GM12878 (cell line): ENCODE data around the gene THSD4.

Experiments used
- RELA ChIP-seq: fragments of 450-650 bp; IDR thresholded peaks from 2 replicates; pipeline ENCODE4 v1.8.0; 2014; ENCODE audit warnings: borderline replicate concordance; ENCODE audit not compliant: partially characterized antibody
- RFX5 ChIP-seq: IDR thresholded peaks from 2 replicates; pipeline ENCODE4 v1.6.1; 2011; ENCODE audit warnings: low read depth, low read length, improper control_type of control experiment
- SUPT20H ChIP-seq: IDR thresholded peaks from 2 replicates; pipeline ENCODE4 v1.6.1; 2011; ENCODE audit warnings: low read depth, mild to moderate bottlenecking, low read length, moderate library complexity, borderline replicate concordance; ENCODE audit not compliant: control insufficient read depth
- TF ChIP-seq, protein P1 (sequence below): IDR thresholded peaks from 2 replicates; pipeline ENCODE4 v1.6.1; 2012; ENCODE audit warnings: low read depth, low read length, improper control_type of control experiment
- TF ChIP-seq, protein P2 (sequence below), 3 experiments: IDR thresholded peaks in 2 of 3; conservative IDR thresholded peaks in 1 of 3; 2 replicates each; pipeline ENCODE4 v1.5.1; 2011; ENCODE audit warnings: low read depth in 3 of 3, low read length in 3 of 3, mild to moderate bottlenecking in 3 of 3, control low read depth in 2 of 3, moderate library complexity in 2 of 3, inconsistent platforms in 1 of 3, mixed read lengths in 1 of 3; ENCODE audit not compliant: control insufficient read depth in 2 of 3, insufficient read depth in 1 of 3; ENCODE audit errors: extremely low read depth in 1 of 3

DNA sequence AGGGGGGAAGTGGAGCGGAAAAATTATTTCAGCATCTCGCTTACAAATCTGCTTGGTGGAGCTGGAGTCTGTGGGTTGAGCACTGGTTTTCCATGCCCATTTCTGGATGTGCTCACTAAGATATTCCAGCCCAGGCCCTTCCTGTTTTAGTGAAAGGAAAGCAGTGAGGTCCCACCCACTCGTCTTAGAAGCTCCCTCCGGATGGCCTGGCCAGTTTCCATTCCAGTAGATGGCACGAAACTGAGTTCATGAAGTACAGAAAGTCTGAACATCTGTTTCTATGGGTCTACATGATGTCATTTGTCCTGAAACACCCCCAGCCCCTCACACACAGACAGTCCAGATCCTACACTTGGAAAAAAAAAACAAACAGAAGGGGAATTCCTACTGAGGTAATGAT, 31.9 kb upstream of the THSD4 start:
- no peak for TF ChIP-seq RELA
- TF ChIP-seq, protein P1, sequence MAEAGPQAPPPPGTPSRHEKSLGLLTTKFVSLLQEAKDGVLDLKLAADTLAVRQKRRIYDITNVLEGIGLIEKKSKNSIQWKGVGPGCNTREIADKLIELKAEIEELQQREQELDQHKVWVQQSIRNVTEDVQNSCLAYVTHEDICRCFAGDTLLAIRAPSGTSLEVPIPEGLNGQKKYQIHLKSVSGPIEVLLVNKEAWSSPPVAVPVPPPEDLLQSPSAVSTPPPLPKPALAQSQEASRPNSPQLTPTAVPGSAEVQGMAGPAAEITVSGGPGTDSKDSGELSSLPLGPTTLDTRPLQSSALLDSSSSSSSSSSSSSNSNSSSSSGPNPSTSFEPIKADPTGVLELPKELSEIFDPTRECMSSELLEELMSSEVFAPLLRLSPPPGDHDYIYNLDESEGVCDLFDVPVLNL = no peak
- TF ChIP-seq, protein P2, sequence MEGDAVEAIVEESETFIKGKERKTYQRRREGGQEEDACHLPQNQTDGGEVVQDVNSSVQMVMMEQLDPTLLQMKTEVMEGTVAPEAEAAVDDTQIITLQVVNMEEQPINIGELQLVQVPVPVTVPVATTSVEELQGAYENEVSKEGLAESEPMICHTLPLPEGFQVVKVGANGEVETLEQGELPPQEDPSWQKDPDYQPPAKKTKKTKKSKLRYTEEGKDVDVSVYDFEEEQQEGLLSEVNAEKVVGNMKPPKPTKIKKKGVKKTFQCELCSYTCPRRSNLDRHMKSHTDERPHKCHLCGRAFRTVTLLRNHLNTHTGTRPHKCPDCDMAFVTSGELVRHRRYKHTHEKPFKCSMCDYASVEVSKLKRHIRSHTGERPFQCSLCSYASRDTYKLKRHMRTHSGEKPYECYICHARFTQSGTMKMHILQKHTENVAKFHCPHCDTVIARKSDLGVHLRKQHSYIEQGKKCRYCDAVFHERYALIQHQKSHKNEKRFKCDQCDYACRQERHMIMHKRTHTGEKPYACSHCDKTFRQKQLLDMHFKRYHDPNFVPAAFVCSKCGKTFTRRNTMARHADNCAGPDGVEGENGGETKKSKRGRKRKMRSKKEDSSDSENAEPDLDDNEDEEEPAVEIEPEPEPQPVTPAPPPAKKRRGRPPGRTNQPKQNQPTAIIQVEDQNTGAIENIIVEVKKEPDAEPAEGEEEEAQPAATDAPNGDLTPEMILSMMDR (IDR thresholded peaks at IDR 0.05 in 2 of 3, conservative IDR thresholded peaks at IDR 0.05 in 1 of 3; ENCODE audit: control insufficient read depth in 2 of 3, extremely low read depth in 1 of 3, insufficient read depth in 1 of 3, low read depth in 3 of 3, low read length in 3 of 3) = no peak
- TF ChIP-seq SUPT20H = no peak
- TF ChIP-seq RFX5 = no peak
